BLaER1 (cell line): ENCODE measurements around the gene PSMD10.

Experiments
- H3K27ac ChIP-seq: shearing (Covaris generic); formaldehyde crosslinking; 2 replicates; pipeline ENCODE4 v1.8.1; 2022
- H3K27me3 ChIP-seq: shearing (Covaris generic); formaldehyde crosslinking; 2 replicates; pipeline ENCODE4 v1.8.1; 2022
- H3K36me3 ChIP-seq: shearing (Covaris generic); formaldehyde crosslinking; 2 replicates; pipeline ENCODE4 v1.8.1; 2022
- H3K4me1 ChIP-seq: shearing (Covaris generic); formaldehyde crosslinking; 2 replicates; pipeline ENCODE4 v1.8.1; 2022
- H3K4me2 ChIP-seq: shearing (Covaris generic); formaldehyde crosslinking; 2 replicates; pipeline ENCODE4 v1.8.1; 2022
- H3K4me3 ChIP-seq: shearing (Covaris generic); formaldehyde crosslinking; 2 replicates; pipeline ENCODE4 v1.8.1; 2022
- H3K9ac ChIP-seq: shearing (Covaris generic); formaldehyde crosslinking; 2 replicates; pipeline ENCODE4 v1.8.1; 2022
- H3K9me3 ChIP-seq: shearing (Covaris generic); formaldehyde crosslinking; 2 replicates; pipeline ENCODE4 v1.8.1; 2022
- H4K20me1 ChIP-seq: shearing (Covaris generic); formaldehyde crosslinking; 2 replicates; pipeline ENCODE4 v1.8.1; 2022
- Cebpa-rat ChIP-seq: shearing (Covaris generic); IDR thresholded peaks from 2 replicates; pipeline ENCODE4 v1.8.1; 2022

PSMD10 gene

DNA sequence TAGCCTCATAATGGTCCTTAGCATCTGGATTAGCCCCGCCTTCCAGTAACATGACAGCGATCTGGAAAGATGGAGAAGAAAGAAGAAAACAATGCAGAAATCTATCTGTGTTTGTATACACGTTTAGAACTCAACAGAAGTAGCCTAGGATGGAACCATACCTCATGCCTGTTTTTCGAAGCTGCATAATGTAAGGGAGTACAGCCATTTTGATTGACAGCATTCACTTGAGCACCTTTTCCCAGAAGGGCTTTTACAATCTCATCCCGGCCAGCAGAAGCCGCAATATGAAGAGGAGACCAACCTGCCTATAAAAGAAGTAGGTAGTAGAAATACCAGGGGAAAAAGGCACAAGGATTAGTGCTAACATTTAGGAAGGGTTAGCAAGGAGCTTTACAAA is 3.5 kb downstream of the PSMD10 start:
- Histone ChIP-seq H4K20me1 (peaks cover 8% of the 10 kb centered on the region; the same call in 1 of the 2 replicates), H3K9me3 (no peaks in the 10 kb centered on the region), H3K36me3 (peaks cover 18% of the 10 kb centered on the region), H3K27ac (no peak overlapping the region), H3K4me2 (no peak overlapping the region), H3K4me3 (no peak overlapping the region), H3K27me3 (peaks cover 68% of the 10 kb centered on the region), H3K9ac (no peak overlapping the region), H3K4me1 (peaks cover 11% of the 10 kb centered on the region)
- no peak for TF ChIP-seq Cebpa-rat

DNA sequence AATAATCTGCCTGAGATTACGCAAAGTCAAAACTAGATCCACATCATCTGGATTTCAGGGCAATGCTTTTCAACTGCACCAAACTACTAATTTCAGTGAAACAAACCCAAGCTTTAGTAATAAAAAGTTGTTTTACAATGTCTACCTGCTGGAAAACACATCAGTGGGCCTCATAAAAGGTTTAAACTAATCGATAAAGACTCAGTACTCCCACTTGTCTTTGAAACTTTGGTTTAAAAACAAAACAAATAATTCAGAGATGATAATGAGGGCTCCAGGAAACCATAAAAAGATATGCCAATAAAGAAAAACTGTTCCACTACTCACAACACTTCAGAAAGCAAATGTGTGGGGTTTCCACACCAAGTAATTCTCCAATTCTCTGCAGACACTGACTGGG is 10.2 kb downstream of the PSMD10 start:
- peaks cover 7% of the 10 kb centered on the region; the same call in 1 of the 2 replicates for H3K36me3 ChIP-seq
- H3K4me1 ChIP-seq = no peaks in the 10 kb centered on the region
- H4K20me1 ChIP-seq = peaks cover 8% of the 10 kb centered on the region; the same call in 1 of the 2 replicates

DNA sequence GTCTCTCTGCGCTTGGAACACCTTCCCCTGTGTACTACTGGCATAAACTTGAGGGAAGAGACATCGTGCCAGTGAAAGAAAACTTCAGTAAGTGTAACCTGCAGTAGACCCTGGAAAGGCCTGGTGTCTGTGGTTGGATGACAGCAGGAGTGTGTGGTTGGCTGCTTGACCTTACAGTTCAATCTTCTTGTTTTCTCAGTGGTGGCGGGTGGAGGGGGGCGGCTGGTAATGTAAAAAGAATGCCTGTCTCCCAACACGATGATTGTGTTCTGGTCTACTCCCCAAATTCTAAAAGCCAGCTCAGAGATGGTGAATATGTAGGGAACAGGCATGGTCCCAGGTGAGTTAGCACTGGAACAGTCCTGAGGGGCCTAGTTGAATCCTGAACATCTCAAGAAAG is 18.6 kb downstream of the PSMD10 start:
- no peak for TF ChIP-seq Cebpa-rat

More for the DNA sequence above, 10.2 kb downstream of the PSMD10 start:
- no peak overlapping the region for H3K4me2 ChIP-seq
- TF ChIP-seq Cebpa-rat = no peak
- no peaks in the 10 kb centered on the region for H3K9me3 ChIP-seq
- H3K27ac ChIP-seq = no peak overlapping the region
- no peak overlapping the region for H3K4me3 ChIP-seq
- H3K27me3 ChIP-seq = peaks cover 87% of the 10 kb centered on the region
- no peak overlapping the region for H3K9ac ChIP-seq

DNA sequence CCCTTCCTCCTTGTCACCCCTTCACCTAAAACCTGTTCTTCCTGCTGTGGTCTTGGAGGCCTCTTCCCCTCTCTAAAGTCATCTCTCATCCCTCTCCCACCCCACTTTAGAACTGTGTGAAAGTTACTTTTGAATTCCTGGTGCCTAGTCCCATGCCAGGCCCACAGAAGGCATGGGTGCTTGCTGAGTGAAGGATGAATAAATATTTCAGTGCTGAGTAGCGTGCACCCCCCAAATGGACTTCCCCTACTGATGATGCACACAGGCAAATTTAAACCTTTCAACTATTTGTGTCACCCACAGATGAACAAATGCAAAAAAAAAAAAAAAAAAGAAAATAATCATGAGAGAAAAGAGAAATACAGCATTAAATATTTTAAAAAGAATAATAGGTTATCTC is 19.8 kb downstream of the PSMD10 start:
- Histone ChIP-seq H3K9ac (no peak overlapping the region), H3K9me3 (no peaks in the 10 kb centered on the region), H3K36me3 (no peaks in the 10 kb centered on the region), H3K27ac (no peak overlapping the region), H3K4me2 (no peak overlapping the region), H3K4me3 (no peak overlapping the region), H4K20me1 (peaks cover 23% of the 10 kb centered on the region; the same call in 1 of the 2 replicates), H3K27me3 (peaks cover 96% of the 10 kb centered on the region), H3K4me1 (no peaks in the 10 kb centered on the region)
- no peak for TF ChIP-seq Cebpa-rat

More for the DNA sequence above, 18.6 kb downstream of the PSMD10 start:
- H3K36me3 ChIP-seq = no peaks in the 10 kb centered on the region
- peaks cover 96% of the 10 kb centered on the region for H3K27me3 ChIP-seq
- no peaks in the 10 kb centered on the region for H3K4me1 ChIP-seq
- no peak overlapping the region for H3K4me2 ChIP-seq
- no peak overlapping the region for H3K27ac ChIP-seq
- H3K4me3 ChIP-seq = no peak overlapping the region
- no peak overlapping the region for H3K9ac ChIP-seq
- H3K9me3 ChIP-seq = no peaks in the 10 kb centered on the region
- H4K20me1 ChIP-seq = peaks cover 23% of the 10 kb centered on the region; the same call in 1 of the 2 replicates

DNA sequence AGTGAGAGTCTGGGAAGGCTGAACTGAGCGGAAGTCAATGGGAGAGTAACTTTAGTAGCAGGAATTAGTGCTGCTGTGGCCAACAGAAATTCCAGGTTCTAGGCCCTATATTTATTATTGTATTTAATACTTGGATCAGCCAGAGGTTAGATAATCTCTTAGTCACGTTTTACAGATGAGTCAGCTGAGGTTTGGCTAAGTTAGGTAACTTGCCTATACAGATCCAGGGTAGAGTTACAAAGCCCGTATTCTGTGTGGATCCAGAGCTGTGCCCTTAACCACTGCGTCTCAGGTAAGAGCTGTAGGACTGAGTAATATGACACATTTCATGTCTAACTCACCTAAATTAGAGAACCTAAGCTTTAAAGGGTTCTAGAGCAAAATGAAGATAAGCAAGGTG is 20.5 kb downstream of the PSMD10 start:
- Histone ChIP-seq H3K4me2 (no peak overlapping the region), H3K4me1 (no peaks in the 10 kb centered on the region), H3K36me3 (no peaks in the 10 kb centered on the region), H3K27ac (no peak overlapping the region), H3K4me3 (no peak overlapping the region), H4K20me1 (peaks cover 23% of the 10 kb centered on the region; the same call in 1 of the 2 replicates), H3K9ac (no peak overlapping the region), H3K9me3 (no peaks in the 10 kb centered on the region), H3K27me3 (peaks cover 97% of the 10 kb centered on the region)
- TF ChIP-seq Cebpa-rat = no peak

DNA sequence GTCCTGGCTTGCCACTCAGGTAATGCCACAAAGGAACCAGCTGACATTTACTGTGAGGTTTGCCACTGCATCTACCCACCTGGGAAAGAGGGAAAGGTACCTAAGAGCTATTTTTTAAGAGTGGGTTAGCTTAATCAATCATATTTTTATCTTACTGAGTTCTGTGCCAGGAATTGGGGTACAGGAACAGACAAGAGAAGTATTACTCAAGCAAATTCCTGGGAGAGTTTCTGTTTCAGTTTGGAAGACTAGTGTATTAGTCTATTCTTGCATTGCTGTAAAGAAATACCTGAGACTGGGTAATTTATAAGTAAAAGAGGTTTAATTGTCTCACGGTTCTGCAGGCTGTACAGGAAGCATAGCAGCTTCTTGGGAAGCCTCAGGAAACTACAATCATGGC is 23.2 kb downstream of the PSMD10 start:
- peaks cover 17% of the 10 kb centered on the region; the same call in 1 of the 2 replicates for H4K20me1 ChIP-seq
- no peak overlapping the region for H3K4me2 ChIP-seq
- H3K4me1 ChIP-seq = no peaks in the 10 kb centered on the region
- H3K27ac ChIP-seq = no peak overlapping the region
- H3K4me3 ChIP-seq = no peak overlapping the region
- H3K27me3 ChIP-seq = peaks cover 96% of the 10 kb centered on the region
- H3K9ac ChIP-seq = no peak overlapping the region
- no peaks in the 10 kb centered on the region for H3K36me3 ChIP-seq
- TF ChIP-seq Cebpa-rat = no peak
- H3K9me3 ChIP-seq = no peaks in the 10 kb centered on the region

DNA sequence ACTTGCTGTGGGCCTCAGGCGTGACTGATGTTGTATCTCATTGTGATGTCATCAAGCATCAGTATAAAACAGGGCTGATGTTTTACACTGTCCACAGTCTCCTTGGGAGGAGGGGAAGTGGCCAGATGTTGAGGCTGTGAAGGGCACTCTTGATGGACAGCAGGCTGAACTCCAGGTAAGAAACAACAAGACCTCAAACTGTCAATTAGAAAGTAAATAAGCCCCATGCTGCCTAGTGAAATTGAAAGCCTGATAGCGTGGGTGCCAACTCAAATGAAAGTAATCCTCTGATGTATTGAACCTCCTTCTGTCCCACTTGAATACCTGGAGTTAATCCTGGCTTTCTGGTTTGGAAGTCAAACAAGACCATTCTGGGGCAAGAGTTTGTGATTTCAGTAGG is 26.7 kb downstream of the PSMD10 start:
- no peak overlapping the region for H3K4me3 ChIP-seq
- no peaks in the 10 kb centered on the region for H3K36me3 ChIP-seq
- no peak overlapping the region for H3K4me2 ChIP-seq
- no peaks in the 10 kb centered on the region for H3K9me3 ChIP-seq
- no peak for TF ChIP-seq Cebpa-rat
- no peak overlapping the region for H3K27ac ChIP-seq
- H3K4me1 ChIP-seq = no peaks in the 10 kb centered on the region
- H3K27me3 ChIP-seq = peaks cover 98% of the 10 kb centered on the region
- H3K9ac ChIP-seq = no peak overlapping the region
- H4K20me1 ChIP-seq = peaks cover 16% of the 10 kb centered on the region; the same call in 1 of the 2 replicates

DNA sequence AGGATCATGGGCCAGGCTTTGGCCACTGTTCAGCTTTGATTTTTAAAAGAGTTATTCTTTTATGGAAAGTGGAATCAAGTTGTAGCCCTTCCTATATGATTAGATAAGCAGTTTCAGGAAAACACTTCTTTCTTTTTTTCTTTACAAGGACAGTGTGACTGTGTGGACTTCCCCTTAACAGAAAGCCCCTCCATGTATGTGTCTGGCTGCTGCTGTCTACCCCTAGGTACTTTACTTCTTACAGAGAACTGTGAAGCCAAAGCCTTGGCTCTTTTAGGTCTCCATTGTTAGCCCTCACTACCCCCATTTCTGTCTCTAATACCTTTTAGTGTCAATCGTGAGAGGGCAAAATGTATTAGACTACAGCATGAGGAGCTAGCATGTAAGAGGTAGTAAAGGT is 27.3 kb downstream of the PSMD10 start:
- Histone ChIP-seq H3K4me1 (no peaks in the 10 kb centered on the region), H3K4me2 (no peak overlapping the region), H4K20me1 (peaks cover 14% of the 10 kb centered on the region; the same call in 1 of the 2 replicates), H3K4me3 (no peak overlapping the region), H3K27ac (no peak overlapping the region), H3K36me3 (no peaks in the 10 kb centered on the region), H3K9ac (no peak overlapping the region), H3K27me3 (peaks cover 98% of the 10 kb centered on the region), H3K9me3 (no peaks in the 10 kb centered on the region)
- no peak for TF ChIP-seq Cebpa-rat

DNA sequence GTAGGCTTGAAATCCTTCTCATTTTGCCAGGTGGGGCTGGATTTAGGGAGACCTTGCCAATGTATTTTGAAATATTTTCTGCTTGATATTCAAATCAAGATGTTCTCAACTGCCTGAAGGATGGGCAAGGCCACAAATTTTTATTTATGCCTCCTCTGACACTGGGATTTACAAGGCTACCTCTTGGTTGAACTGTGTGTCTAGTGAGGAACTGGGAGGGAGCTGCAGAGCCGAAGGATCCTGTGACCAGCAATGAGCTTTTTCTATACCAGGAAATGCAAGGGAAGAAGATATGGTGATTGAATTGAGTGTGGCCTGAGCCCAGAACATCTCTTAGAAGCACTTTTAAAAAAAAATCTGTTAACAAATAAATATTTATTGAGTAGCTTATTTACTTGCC is 31.5 kb downstream of the PSMD10 start:
- no peak overlapping the region for H3K4me3 ChIP-seq

DNA sequence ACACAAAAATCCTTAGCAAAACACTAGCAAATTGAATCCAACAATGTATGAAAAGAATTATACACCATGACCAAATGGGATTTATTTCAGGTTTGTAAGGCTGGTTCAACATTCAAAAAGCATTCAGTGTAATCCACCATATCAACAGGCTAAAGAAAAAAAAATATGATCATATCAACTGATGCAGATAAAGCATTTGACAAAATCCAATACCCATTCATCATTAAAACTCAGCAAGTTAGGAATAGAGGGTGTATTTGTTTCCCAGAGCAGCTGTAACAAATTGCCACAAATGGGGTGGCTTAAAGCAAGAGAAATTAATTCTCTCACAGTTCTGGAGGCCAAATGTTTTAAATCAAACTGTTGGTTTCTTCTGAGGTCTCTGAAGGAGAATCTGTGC is 35.8 kb downstream of the PSMD10 start:
- no peak for TF ChIP-seq Cebpa-rat
- no peaks in the 10 kb centered on the region for H3K9me3 ChIP-seq
- no peak overlapping the region for H3K27ac ChIP-seq
- H3K4me1 ChIP-seq = no peaks in the 10 kb centered on the region
- H3K27me3 ChIP-seq = peaks cover 93% of the 10 kb centered on the region
- H3K36me3 ChIP-seq = no peaks in the 10 kb centered on the region
- H3K9ac ChIP-seq = no peak overlapping the region
- no peak overlapping the region for H3K4me2 ChIP-seq
- no peaks in the 10 kb centered on the region; the same call in 1 of the 2 replicates for H4K20me1 ChIP-seq
- H3K4me3 ChIP-seq = no peak overlapping the region

More for the DNA sequence above, 31.5 kb downstream of the PSMD10 start:
- no peak for TF ChIP-seq Cebpa-rat
- no peak overlapping the region for H3K27ac ChIP-seq
- H3K9ac ChIP-seq = no peak overlapping the region
- H3K27me3 ChIP-seq = peaks cover 97% of the 10 kb centered on the region
- no peak overlapping the region for H3K4me2 ChIP-seq
- no peaks in the 10 kb centered on the region for H3K9me3 ChIP-seq
- H4K20me1 ChIP-seq = 0 out of 2 replicates have a peak, but pooled peaks cover 7% of the 10 kb centered on the region
- no peaks in the 10 kb centered on the region for H3K36me3 ChIP-seq
- no peaks in the 10 kb centered on the region for H3K4me1 ChIP-seq

DNA sequence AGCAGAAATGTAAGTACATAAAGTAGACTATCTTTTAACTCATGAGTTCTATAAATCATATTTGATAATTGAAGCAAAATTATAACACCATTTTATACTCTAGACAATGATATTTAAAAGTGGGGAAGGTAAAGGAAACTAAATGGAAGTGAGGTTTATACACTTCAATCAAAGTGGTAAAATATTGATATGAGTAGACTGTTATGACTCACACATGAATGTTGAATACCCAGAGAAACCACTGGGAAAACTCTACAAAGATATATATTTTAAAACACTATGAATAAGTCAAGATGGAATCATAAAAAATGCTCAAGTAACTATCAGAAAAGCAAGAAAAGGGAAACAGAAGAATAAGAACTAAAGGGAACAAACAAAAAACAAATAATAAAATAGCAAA is 38.1 kb downstream of the PSMD10 start:
- Histone ChIP-seq H3K4me3 (no peak overlapping the region), H3K36me3 (no peaks in the 10 kb centered on the region), H3K27me3 (peaks cover 83% of the 10 kb centered on the region)

More for the DNA sequence above, 38.1 kb downstream of the PSMD10 start:
- no peak overlapping the region for H3K4me2 ChIP-seq
- TF ChIP-seq Cebpa-rat = no peak
- no peaks in the 10 kb centered on the region for H3K4me1 ChIP-seq
- no peak overlapping the region for H3K9ac ChIP-seq
- no peaks in the 10 kb centered on the region; the same call in 1 of the 2 replicates for H4K20me1 ChIP-seq
- no peaks in the 10 kb centered on the region for H3K9me3 ChIP-seq
- H3K27ac ChIP-seq = no peak overlapping the region
